HG03354 (cell line): ENCODE measurements around the gene ITPKC.
"Not testable (repeated sequence)": the region's sequence is repeated elsewhere in the genome, so short reads cannot be mapped to it uniquely, and the experiment has no call there.

Experiments
- ATAC-seq: cut with Tn5 transposase; IDR thresholded peaks from one replicate; pipeline ENCODE4 v1.9.1; 2021; ENCODE audit warnings: mild to moderate bottlenecking; ENCODE audit not compliant: unreplicated experiment, poor library complexity, severe bottlenecking

Gene ITPKC

GRCh38 chr19:40709817-40710216, 7.1 kb upstream of the ITPKC start:
- no peak for ATAC-seq

GRCh38 chr19:40713939-40714338, 3.0 kb upstream of the ITPKC start:
- ATAC-seq = no peak

GRCh38 chr19:40714441-40715299, 2.2 kb upstream of the ITPKC start:
- ATAC-seq = peak; percentile 66

- no peak for ATAC-seq
These were observed 856 bp upstream of the ITPKC start for GRCh38 chr19:40716031-40716481.

GRCh38 chr19:40717325-40717879, 490 bp downstream of the ITPKC start:
- peak; percentile 1 for ATAC-seq

- ATAC-seq = no peak
These were observed 1.2 kb downstream of the ITPKC start for GRCh38 chr19:40717880-40718773.

GRCh38 chr19:40718774-40719391, 2.0 kb downstream of the ITPKC start:
- no peak for ATAC-seq

- ATAC-seq = no peak
These were observed 2.5 kb downstream of the ITPKC start for GRCh38 chr19:40719414-40719894.

- ATAC-seq = no peak
These were observed 4.2 kb downstream of the ITPKC start for GRCh38 chr19:40721140-40721486.

- ATAC-seq = no peak
These were observed 5.2 kb downstream of the ITPKC start for GRCh38 chr19:40721936-40722661.

- ATAC-seq = no peak
These were observed 6.8 kb downstream of the ITPKC start for GRCh38 chr19:40723661-40724254.

GRCh38 chr19:40724315-40724714, 7.4 kb downstream of the ITPKC start:
- ATAC-seq = no peak

GRCh38 chr19:40724855-40725254, 7.9 kb downstream of the ITPKC start:
- no peak for ATAC-seq

GRCh38 chr19:40726279-40726678, 9.4 kb downstream of the ITPKC start:
- ATAC-seq = no peak

- ATAC-seq = not testable (repeated sequence)
These were observed 13.2 kb downstream of the ITPKC start for GRCh38 chr19:40730065-40730464.

GRCh38 chr19:40732304-40732703, 15.4 kb downstream of the ITPKC start:
- ATAC-seq = not testable (repeated sequence)

- ATAC-seq = no peak
These were observed 16.2 kb downstream of the ITPKC start for GRCh38 chr19:40733149-40733548.

GRCh38 chr19:40735013-40735771, 18.3 kb downstream of the ITPKC start:
- ATAC-seq = no peak
